Measurements from ENCODE around the gene ACVR2B.

The ACVR2B gene

DNA sequence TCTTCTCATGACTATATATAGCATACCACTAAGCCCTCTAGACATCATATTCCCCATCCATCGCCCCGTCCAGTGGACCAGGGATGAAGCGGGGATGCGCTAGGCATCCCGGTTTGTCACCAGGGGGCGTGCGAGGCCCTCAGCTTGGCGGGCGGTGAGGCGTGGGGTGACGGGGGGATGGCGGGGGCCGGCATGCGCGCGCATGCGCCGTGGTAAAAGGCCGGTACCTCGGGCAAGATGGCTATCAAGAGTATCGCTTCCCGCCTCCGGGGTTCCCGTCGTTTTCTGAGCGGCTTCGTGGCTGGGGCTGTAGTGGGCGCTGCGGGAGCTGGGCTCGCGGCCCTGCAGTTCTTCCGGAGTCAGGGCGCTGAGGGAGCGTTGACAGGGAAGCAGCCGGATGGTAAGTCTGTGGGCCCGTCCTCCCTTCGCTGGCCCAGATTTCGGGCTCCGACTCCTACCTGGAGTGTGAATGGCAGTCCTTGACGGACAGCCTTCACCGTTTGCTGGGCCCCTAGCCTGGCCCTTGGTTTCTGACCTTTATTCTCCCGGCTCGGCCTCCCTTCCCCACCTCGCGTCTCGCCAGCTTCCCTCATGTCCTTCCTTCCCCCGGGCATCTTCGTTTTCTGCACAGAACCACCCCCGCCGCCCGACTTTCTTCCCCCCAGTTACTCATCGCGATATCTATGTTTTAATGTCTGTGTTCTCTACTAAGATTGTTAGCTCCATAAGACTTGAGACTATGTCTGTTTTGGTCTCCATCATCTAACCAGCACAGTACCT, 42.6 kb downstream of the ACVR2B start, which contains the start of gene EXOG:
TSS of gene EXOG (plus strand) at position 210 of the 780 bp plus-strand sequence. CDS start at position 238, 28 bp downstream.
- WGBS (ENCODE audit: insufficient coverage), result 0% methylated on average over 36 of the region's 53 CpGs
- Histone ChIP-seq H3K36me3 (ENCODE audit: control insufficient read depth in 4 of 4, insufficient read depth in 4 of 4, low read length in 3 of 4) (peaks cover 2 to 9% (median 8%) of the 10 kb centered on the region in 4 experiments), H3K27ac (ENCODE audit: insufficient read depth in 1 of 2, low read depth in 1 of 2, low read length in 2 of 2, poor library complexity in 1 of 2, severe bottlenecking in 2 of 2) (peak within 1 kb of the TSS in 1 of 2 experiments; percentile 72), H3K27me3 (replicated peaks in 2 of 5; ENCODE audit: control insufficient read depth in 4 of 5, insufficient read depth in 5 of 5, low read length in 4 of 5) (no peaks in the 10 kb centered on the region), H3K9me3 (ENCODE audit: control extremely low read depth in 1 of 5, control insufficient read depth in 4 of 5, insufficient read depth in 2 of 5, low read depth in 1 of 5, low read length in 4 of 5) (no peaks in the 10 kb centered on the region), H3K4me1 (ENCODE audit: control extremely low read depth in 1 of 4, control insufficient read depth in 4 of 4, insufficient read depth in 4 of 4, low read length in 3 of 4) (peaks cover 0 to 10% (median 6%) of the 10 kb centered on the region in 4 experiments), H3K4me3 (ENCODE audit: control insufficient read depth in 1 of 7, extremely low read depth in 1 of 7, insufficient read depth in 4 of 7, low read depth in 2 of 7, low read length in 6 of 7) (peak within 1 kb of the TSS; percentile 46 to 98 (median 85))
- peak; percentile 93 to 95 (median 93) for DNase-seq
- ChIA-PET CTCF (interaction anchor here (0.6 to 2.1 kb wide), 11 partner anchors 10 to 338 kb away, joined by 3 to 11 read pairs (median 4); no protein-coding TSS in a partner anchor), POLR2A (interaction anchor here (0.5 kb wide), 1 partner anchor 474 kb away, joined by 4 read pairs; no protein-coding TSS in a partner anchor)

- ChIA-PET POLR2A (no interaction called here), CTCF (interaction anchor here (0.6 to 2.1 kb wide), 9 partner anchors 10 to 337 kb away, joined by 3 to 11 read pairs (median 3); no protein-coding TSS in a partner anchor)
- no peak for DNase-seq
- peak overlapping the region in 5 of 7 experiments; percentile 83 to 98 (median 87) for H3K4me3 ChIP-seq (ENCODE audit: control insufficient read depth in 1 of 7, extremely low read depth in 1 of 7, insufficient read depth in 4 of 7, low read depth in 2 of 7, low read length in 6 of 7)
- WGBS (ENCODE audit: insufficient coverage), result no CpG with 5 or more reads among the region's 4 CpGs
- H3K36me3 ChIP-seq (ENCODE audit: control insufficient read depth in 4 of 4, insufficient read depth in 4 of 4, low read length in 3 of 4), result peaks cover 4 to 12% (median 8%) of the 10 kb centered on the region in 4 experiments
- peak overlapping the region in 1 of 2 experiments; percentile 72 for H3K27ac ChIP-seq (ENCODE audit: insufficient read depth in 1 of 2, low read depth in 1 of 2, low read length in 2 of 2, poor library complexity in 1 of 2, severe bottlenecking in 2 of 2)
- H3K9me3 ChIP-seq (ENCODE audit: control extremely low read depth in 1 of 5, control insufficient read depth in 4 of 5, insufficient read depth in 2 of 5, low read depth in 1 of 5, low read length in 4 of 5), result no peaks in the 10 kb centered on the region
- no peaks in the 10 kb centered on the region for H3K27me3 ChIP-seq (replicated peaks in 2 of 5; ENCODE audit: control insufficient read depth in 4 of 5, insufficient read depth in 5 of 5, low read length in 4 of 5)
- H3K4me1 ChIP-seq (ENCODE audit: control extremely low read depth in 1 of 4, control insufficient read depth in 4 of 4, insufficient read depth in 4 of 4, low read length in 3 of 4), result peaks cover 0 to 10% (median 6%) of the 10 kb centered on the region in 4 experiments
Measured at GRCh38 chr3:38497031-38497430, 43.3 kb downstream of the ACVR2B start.

DNA sequence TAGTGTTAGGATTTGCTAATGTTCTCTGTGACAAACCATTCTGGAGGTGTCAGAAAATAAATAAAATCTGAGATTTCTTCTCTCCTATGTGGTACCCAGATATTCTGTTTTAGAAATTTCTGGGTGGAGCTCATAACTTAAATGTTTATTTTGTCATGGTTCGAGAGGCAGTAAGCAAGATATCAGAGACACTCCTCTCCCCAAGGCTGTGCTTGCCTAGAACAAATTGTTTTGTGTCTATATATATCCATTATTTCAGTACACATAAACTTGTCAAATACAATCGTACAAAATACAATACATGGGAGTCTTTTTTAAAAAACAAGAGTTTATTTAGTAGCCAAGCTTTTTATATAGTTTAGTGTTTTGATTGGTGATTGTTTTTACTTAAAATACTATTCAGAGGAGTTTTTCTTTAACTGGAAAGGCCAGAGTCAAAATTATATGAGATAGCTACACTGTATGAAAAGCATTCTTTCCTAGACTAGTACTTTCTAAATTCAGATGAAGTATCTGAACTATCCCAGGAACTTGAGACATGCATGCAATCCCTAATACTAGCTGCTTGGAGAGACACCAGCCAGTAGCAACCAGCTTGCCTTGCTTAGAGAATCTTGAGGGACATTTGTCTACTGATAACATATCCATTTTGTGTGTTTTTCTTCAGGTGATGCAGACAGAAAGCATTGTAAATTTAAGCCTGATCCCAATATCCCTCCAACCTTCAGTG, 47.2 kb downstream of the ACVR2B start:
- ChIA-PET POLR2A (no interaction called here), CTCF (interaction anchor here (0.7 kb wide), 1 partner anchor 529 kb away, joined by 3 read pairs; no protein-coding TSS in a partner anchor)
- no peak for DNase-seq

DNA sequence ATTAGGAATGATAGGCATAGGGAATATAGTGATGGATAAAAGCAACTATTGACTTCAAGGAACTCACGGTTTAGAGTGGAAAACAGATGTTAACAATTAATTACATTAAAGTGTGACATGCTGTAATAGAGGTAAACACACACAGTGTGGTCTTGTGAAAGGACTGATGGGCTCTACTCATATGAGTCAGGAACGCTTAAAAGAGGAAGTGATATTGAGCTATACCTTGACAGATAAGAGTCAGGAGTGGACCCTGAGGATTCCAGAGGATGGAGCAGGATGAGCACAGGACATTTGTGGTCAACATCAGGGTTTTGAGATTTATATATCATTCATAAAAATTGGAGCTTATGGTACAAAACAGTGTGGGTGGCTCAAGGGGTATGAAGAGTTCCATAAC, 53.4 kb downstream of the ACVR2B start:
- POLR2A ChIA-PET, result no interaction called here
- 69% methylated on average over 2 of the region's 2 CpGs for WGBS (ENCODE audit: insufficient coverage)

More for the DNA sequence above, 47.2 kb downstream of the ACVR2B start:
- no CpG with 5 or more reads among the region's 2 CpGs for WGBS (ENCODE audit: insufficient coverage)
- H3K27me3 ChIP-seq (replicated peaks in 2 of 5; ENCODE audit: control insufficient read depth in 4 of 5, insufficient read depth in 5 of 5, low read length in 4 of 5), result no peaks in the 10 kb centered on the region
- no peaks in the 10 kb centered on the region for H3K9me3 ChIP-seq (ENCODE audit: control extremely low read depth in 1 of 5, control insufficient read depth in 4 of 5, insufficient read depth in 2 of 5, low read depth in 1 of 5, low read length in 4 of 5)
- peaks cover 0 to 10% (median 6%) of the 10 kb centered on the region in 4 experiments for H3K4me1 ChIP-seq (ENCODE audit: control extremely low read depth in 1 of 4, control insufficient read depth in 4 of 4, insufficient read depth in 4 of 4, low read length in 3 of 4)
- H3K36me3 ChIP-seq (ENCODE audit: control insufficient read depth in 4 of 4, insufficient read depth in 4 of 4, low read length in 3 of 4), result peaks cover 7 to 26% (median 18%) of the 10 kb centered on the region in 4 experiments
- no peak overlapping the region for H3K4me3 ChIP-seq (ENCODE audit: control insufficient read depth in 1 of 7, extremely low read depth in 1 of 7, insufficient read depth in 4 of 7, low read depth in 2 of 7, low read length in 6 of 7)
- H3K27ac ChIP-seq (ENCODE audit: insufficient read depth in 1 of 2, low read depth in 1 of 2, low read length in 2 of 2, poor library complexity in 1 of 2, severe bottlenecking in 2 of 2), result no peak overlapping the region

GRCh38 chr3:38509732-38510131, 56.0 kb downstream of the ACVR2B start:
- H3K4me1 ChIP-seq (ENCODE audit: control extremely low read depth in 1 of 4, control insufficient read depth in 4 of 4, insufficient read depth in 4 of 4, low read length in 3 of 4), result no peaks in the 10 kb centered on the region
- H3K9me3 ChIP-seq (ENCODE audit: control extremely low read depth in 1 of 5, control insufficient read depth in 4 of 5, insufficient read depth in 2 of 5, low read depth in 1 of 5, low read length in 4 of 5), result no peaks in the 10 kb centered on the region
- ChIA-PET POLR2A (no interaction called here), CTCF (interaction anchor here (2.7 to 4.2 kb wide), 2 partner anchors 12 to 13 kb away, joined by 6 to 16 read pairs; partner anchors contain the start of gene EXOG)
- no peaks in the 10 kb centered on the region for H3K27me3 ChIP-seq (replicated peaks in 2 of 5; ENCODE audit: control insufficient read depth in 4 of 5, insufficient read depth in 5 of 5, low read length in 4 of 5)
- peaks cover 12 to 42% (median 18%) of the 10 kb centered on the region in 4 experiments for H3K36me3 ChIP-seq (ENCODE audit: control insufficient read depth in 4 of 4, insufficient read depth in 4 of 4, low read length in 3 of 4)
- H3K4me3 ChIP-seq (ENCODE audit: control insufficient read depth in 1 of 7, extremely low read depth in 1 of 7, insufficient read depth in 4 of 7, low read depth in 2 of 7, low read length in 6 of 7), result no peak overlapping the region
- no peak overlapping the region for H3K27ac ChIP-seq (ENCODE audit: insufficient read depth in 1 of 2, low read depth in 1 of 2, low read length in 2 of 2, poor library complexity in 1 of 2, severe bottlenecking in 2 of 2)
- 100% methylated on average over 1 of the region's 2 CpGs for WGBS (ENCODE audit: insufficient coverage)
- no peak for DNase-seq

More for the DNA sequence above, 53.4 kb downstream of the ACVR2B start:
- CTCF ChIA-PET, result interaction anchor here (4.2 kb wide), 1 partner anchor 14 kb away, joined by 16 read pairs; no protein-coding TSS in a partner anchor
- no peak overlapping the region for H3K27ac ChIP-seq (ENCODE audit: insufficient read depth in 1 of 2, low read depth in 1 of 2, low read length in 2 of 2, poor library complexity in 1 of 2, severe bottlenecking in 2 of 2)
- no peaks in the 10 kb centered on the region for H3K9me3 ChIP-seq (ENCODE audit: control extremely low read depth in 1 of 5, control insufficient read depth in 4 of 5, insufficient read depth in 2 of 5, low read depth in 1 of 5, low read length in 4 of 5)
- no peaks in the 10 kb centered on the region for H3K4me1 ChIP-seq (ENCODE audit: control extremely low read depth in 1 of 4, control insufficient read depth in 4 of 4, insufficient read depth in 4 of 4, low read length in 3 of 4)
- no peak overlapping the region for H3K4me3 ChIP-seq (ENCODE audit: control insufficient read depth in 1 of 7, extremely low read depth in 1 of 7, insufficient read depth in 4 of 7, low read depth in 2 of 7, low read length in 6 of 7)
- peaks cover 4 to 38% (median 21%) of the 10 kb centered on the region in 4 experiments for H3K36me3 ChIP-seq (ENCODE audit: control insufficient read depth in 4 of 4, insufficient read depth in 4 of 4, low read length in 3 of 4)
- H3K27me3 ChIP-seq (replicated peaks in 2 of 5; ENCODE audit: control insufficient read depth in 4 of 5, insufficient read depth in 5 of 5, low read length in 4 of 5), result no peaks in the 10 kb centered on the region
- DNase-seq, result no peak

DNA sequence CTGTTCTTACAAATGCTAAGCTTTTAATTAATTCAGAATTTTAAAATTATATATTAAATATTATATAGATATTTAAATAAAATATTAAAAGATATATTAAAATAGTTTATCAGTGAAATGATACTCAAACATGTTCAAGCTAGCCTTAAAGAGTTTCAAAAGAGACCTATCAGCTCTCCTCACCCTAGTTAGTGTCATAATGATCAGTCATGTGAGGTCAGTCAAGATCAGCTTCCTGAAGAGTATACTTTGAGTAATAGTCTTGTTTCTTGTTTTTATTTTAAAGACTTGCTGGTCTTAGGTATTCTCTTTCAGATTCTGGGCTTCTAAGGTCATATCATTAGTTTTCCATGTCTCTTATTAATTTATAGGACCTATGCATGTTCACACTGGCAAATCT, 56.9 kb downstream of the ACVR2B start:
- no peaks in the 10 kb centered on the region for H3K27me3 ChIP-seq (replicated peaks in 2 of 5; ENCODE audit: control insufficient read depth in 4 of 5, insufficient read depth in 5 of 5, low read length in 4 of 5)
- H3K36me3 ChIP-seq (ENCODE audit: control insufficient read depth in 4 of 4, insufficient read depth in 4 of 4, low read length in 3 of 4), result peaks cover 9 to 41% (median 21%) of the 10 kb centered on the region in 4 experiments
- no peaks in the 10 kb centered on the region for H3K9me3 ChIP-seq (ENCODE audit: control extremely low read depth in 1 of 5, control insufficient read depth in 4 of 5, insufficient read depth in 2 of 5, low read depth in 1 of 5, low read length in 4 of 5)
- DNase-seq, result no peak
- no peaks in the 10 kb centered on the region for H3K4me1 ChIP-seq (ENCODE audit: control extremely low read depth in 1 of 4, control insufficient read depth in 4 of 4, insufficient read depth in 4 of 4, low read length in 3 of 4)
- CTCF ChIA-PET, result interaction anchor here (1.2 to 2.7 kb wide), 3 partner anchors 10 to 143 kb away, joined by 3 to 6 read pairs (median 6); partner anchors contain the start of gene EXOG
- H3K4me3 ChIP-seq (ENCODE audit: control insufficient read depth in 1 of 7, extremely low read depth in 1 of 7, insufficient read depth in 4 of 7, low read depth in 2 of 7, low read length in 6 of 7), result no peak overlapping the region
- POLR2A ChIA-PET, result no interaction called here
- no peak overlapping the region for H3K27ac ChIP-seq (ENCODE audit: insufficient read depth in 1 of 2, low read depth in 1 of 2, low read length in 2 of 2, poor library complexity in 1 of 2, severe bottlenecking in 2 of 2)
